Transverse colon (tissue), 4 donors: ENCODE data around the gene PACRG. TPM values are rescaled to one million over a fixed set of nuclear protein-coding genes. Genes with fewer than 3 reads are reported as not detected.

ENCODE experiments used
- DNase-seq: peaks from one replicate; pipeline ENCODE4 v3.0.0-alpha.2; 2019
- H3K27ac ChIP-seq, 4 donors: fragments of 200-600 bp; sonication (generic); 2 replicates each; pipeline ENCODE4 v1.5.1; 2016 to 2018; ENCODE audit warnings: inconsistent platforms in 4 of 4
- H3K27me3 ChIP-seq: fragments of 200-600 bp; sonication (generic); 2 replicates; pipeline ENCODE4 v1.5.1; 2017; ENCODE audit warnings: inconsistent platforms
- H3K36me3 ChIP-seq, 4 donors: fragments of 200-600 bp; sonication (generic); 2 replicates each; pipeline ENCODE4 v1.5.1; 2017 to 2019; ENCODE audit warnings: inconsistent platforms in 4 of 4
- H3K4me1 ChIP-seq, 4 donors: fragments of 200-600 bp; sonication (generic); 2 replicates each; pipeline ENCODE4 v1.5.1; 2017 to 2020; ENCODE audit warnings: inconsistent platforms in 4 of 4
- H3K4me3 ChIP-seq, 4 donors: fragments of 200-600 bp; sonication (generic); 1 replicate in 1 of 4; 2 replicates in 3 of 4; pipeline versions ENCODE4 v1.5.1 to v1.6.1; 2017 to 2019; ENCODE audit warnings: inconsistent platforms in 4 of 4
- H3K9me3 ChIP-seq, 2 donors: fragments of 200-600 bp; sonication (generic); 2 replicates each; pipeline ENCODE4 v1.5.1; 2017 to 2019; ENCODE audit warnings: inconsistent platforms in 2 of 2
- CTCF ChIP-seq, 5 experiments: fragments of 200-600 bp in 3 of 5; fragments of 450-650 bp in 2 of 5; sonication (generic) in 3 of 5; IDR thresholded peaks; 1 replicate in 2 of 5; 2 replicates in 3 of 5; pipeline ENCODE4 v1.5.1; 2016 to 2017; ENCODE audit warnings: antibody characterized with exemption in 5 of 5, inconsistent platforms in 3 of 5, mild to moderate bottlenecking in 2 of 5, moderate library complexity in 1 of 5
- EP300 ChIP-seq: sonication (generic); formaldehyde crosslinking; IDR thresholded peaks from one replicate; pipeline ENCODE4 v1.6.1; 2017; ENCODE audit warnings: antibody characterized with exemption, low read depth
- POLR2A ChIP-seq: fragments of 450-650 bp; IDR thresholded peaks from one replicate; pipeline ENCODE4 v1.6.1; 2016; ENCODE audit warnings: antibody characterized with exemption, mild to moderate bottlenecking, moderate library complexity
- POLR2AphosphoS5 ChIP-seq, 3 donors: sonication (generic); formaldehyde crosslinking; IDR thresholded peaks; one replicate each; pipeline ENCODE4 v1.6.1; 2016; ENCODE audit warnings: antibody characterized with exemption in 3 of 3
- WGBS, 2 donors: methylation state at CpG; one replicate each; pipeline ENCODE4 v1.1.5; 2018; ENCODE audit warnings: low coverage in 1 of 2; 5-methylcytosine and 5-hydroxymethylcytosine counted together
- in situ Hi-C, 4 donors: fragments of 200-750 bp; cut with MboI; loops; one replicate each; pipeline versions ENCODE4 v1.15.0 to v1.15.1; 2017; ENCODE audit warnings: low sequenced_read_pairs in 3 of 4, low pct_ligation_motif_present in 1 of 4, low pct_unique_long_range_greater_than_20kb in 1 of 4
- intact Hi-C: fragments of 100-400 bp; cut with DNase I; formaldehyde crosslinking; loops from one replicate; pipeline ENCODE4 v1.15.1; 2023; ENCODE audit warnings: low total_unique reads
- total RNA-seq, 4 donors: library from RNA; depleted of rRNA; stranded (reverse); fragments of >200 nt; gene quantifications; one replicate each; pipeline ENCODE4 v1.1.0, GENCODE V29; 2016

PACRG gene
- total RNA-seq, 4 donors from 2014 or later: 1.2 to 13.8 (median 1.4) TPM; not detected in 1

GRCh38 chr6:163187606-163188005 lies 459.8 kb downstream of the PACRG start:
- Histone ChIP-seq H3K27ac (no peak overlapping the region), H3K27me3 (no peaks in the 10 kb centered on the region), H3K4me3 (no peak overlapping the region), H3K4me1 (no peaks in the 10 kb centered on the region), H3K9me3 (no peaks in the 10 kb centered on the region), H3K36me3 (no peaks in the 10 kb centered on the region)
- intact Hi-C loops (no loop called here), in situ Hi-C loops (no loop called here)
- WGBS, 2 donors: 83 to 95% methylated on average over 6 to 11 of the region's 11 CpGs
- DNase-seq: no peak
- TF ChIP-seq POLR2AphosphoS5 (IDR thresholded peaks at IDR 0.05): no peak
- no peak for TF ChIP-seq POLR2A
- no peak for TF ChIP-seq EP300
- TF ChIP-seq CTCF (IDR thresholded peaks at IDR 0.05): no peak

GRCh38 chr6:163188746-163189145 lies 461.0 kb downstream of the PACRG start:
- no peaks in the 10 kb centered on the region for H3K27me3 ChIP-seq
- H3K4me3 ChIP-seq: no peak overlapping the region
- intact Hi-C loops: no loop called here
- 74 to 79% methylated on average over 6 of the region's 6 CpGs for WGBS, 2 donors
- TF ChIP-seq EP300 (no peak), POLR2AphosphoS5 (IDR thresholded peaks at IDR 0.05) (no peak), CTCF (IDR thresholded peaks at IDR 0.05) (no peak)
- H3K4me1 ChIP-seq: no peaks in the 10 kb centered on the region
- no peak for DNase-seq
- no peak overlapping the region for H3K27ac ChIP-seq
- no peaks in the 10 kb centered on the region for H3K9me3 ChIP-seq
- in situ Hi-C loops: no loop called here
- no peaks in the 10 kb centered on the region for H3K36me3 ChIP-seq

- no peaks in the 10 kb centered on the region for H3K27me3 ChIP-seq
- no peak for DNase-seq
- H3K9me3 ChIP-seq: no peaks in the 10 kb centered on the region
- H3K4me3 ChIP-seq: no peak overlapping the region
- no peak overlapping the region for H3K27ac ChIP-seq
- no peaks in the 10 kb centered on the region for H3K4me1 ChIP-seq
- no peaks in the 10 kb centered on the region for H3K36me3 ChIP-seq
- intact Hi-C loops (no loop called here), in situ Hi-C loops (no loop called here)
- TF ChIP-seq EP300 (no peak), POLR2A (no peak), CTCF (IDR thresholded peaks at IDR 0.05) (no peak), POLR2AphosphoS5 (IDR thresholded peaks at IDR 0.05) (no peak)
- WGBS, 2 donors: 80 to 91% methylated on average over 2 to 7 of the region's 7 CpGs
Observed at GRCh38 chr6:163189609-163190008, 461.8 kb downstream of the PACRG start.

GRCh38 chr6:163190786-163191185 lies 463.0 kb downstream of the PACRG start:
- WGBS, 2 donors: 89 to 90% methylated on average over 4 of the region's 4 CpGs
- intact Hi-C loops: no loop called here
- TF ChIP-seq POLR2A: no peak
- TF ChIP-seq CTCF (IDR thresholded peaks at IDR 0.05): no peak
- TF ChIP-seq EP300: no peak
- no peak for TF ChIP-seq POLR2AphosphoS5 (IDR thresholded peaks at IDR 0.05)
- in situ Hi-C loops: no loop called here
- Histone ChIP-seq H3K27ac (no peak overlapping the region), H3K36me3 (no peaks in the 10 kb centered on the region), H3K9me3 (no peaks in the 10 kb centered on the region), H3K4me3 (no peak overlapping the region), H3K27me3 (no peaks in the 10 kb centered on the region), H3K4me1 (no peaks in the 10 kb centered on the region)
- DNase-seq: no peak
